GM10266 (cell line): Measurements from ENCODE around the gene PLEKHA3.

Experiments
- DNase-seq: peaks from one replicate; pipeline ENCODE4 v3.0.0; 2012; ENCODE audit errors: extremely low spot score
- CTCF ChIP-seq: IDR thresholded peaks from 2 replicates; pipeline ENCODE4 v1.5.1; 2012; ENCODE audit warnings: mild to moderate bottlenecking, low read depth; ENCODE audit not compliant: control insufficient read depth, insufficient read depth; ENCODE audit errors: missing control alignments

The PLEKHA3 gene

GRCh38 chr2:178512484-178512883, 32.2 kb downstream of the PLEKHA3 start:
- DNase-seq = no peak
- TF ChIP-seq CTCF = no peak

GRCh38 chr2:178513876-178514275, 33.6 kb downstream of the PLEKHA3 start:
- no peak for TF ChIP-seq CTCF

GRCh38 chr2:178514664-178515063, 34.4 kb downstream of the PLEKHA3 start:
- DNase-seq = no peak
- TF ChIP-seq CTCF = no peak

More at GRCh38 chr2:178513876-178514275, 33.6 kb downstream of the PLEKHA3 start:
- no peak for DNase-seq

- no peak for DNase-seq
- no peak for TF ChIP-seq CTCF
These were observed 37.2 kb downstream of the PLEKHA3 start for GRCh38 chr2:178517496-178517895.

- DNase-seq = no peak
- no peak for TF ChIP-seq CTCF
These were observed 41.3 kb downstream of the PLEKHA3 start for GRCh38 chr2:178521304-178522150.

- DNase-seq = peak; percentile 81
These were observed 42.8 kb downstream of the PLEKHA3 start for GRCh38 chr2:178522950-178523595.

More at GRCh38 chr2:178522950-178523595, 42.8 kb downstream of the PLEKHA3 start:
- peak; percentile 77 for TF ChIP-seq CTCF
